A549 (cell line): ENCODE measurements around the gene KIF1C. TPM values are rescaled to one million over a fixed set of nuclear protein-coding genes. Genes with fewer than 3 reads are reported as not detected.

Experiments
- ATAC-seq, 2 experiments: fragments of 200-7000 bp in 1 of 2; fragments of >200 bp in 1 of 2; cut with Nextera tagmentation in 1 of 2; cut with Tn5 transposase in 1 of 2; 3 replicates each; pipeline versions ENCODE4 v1.8.0 to v1.9.1; 2018 to 2020; ENCODE audit warnings: mild to moderate bottlenecking in 1 of 2, moderate library complexity in 1 of 2
- CTCF ChIA-PET: fragments of 300-600 bp; sonication (Branson Sonifier 250); formaldehyde crosslinking; extraction: SDS; loops from one replicate; lab custom pipeline; 2021; ENCODE audit warnings: antibody characterized with exemption, inconsistent platforms; lab: Yijun Ruan, JAX
- POLR2A ChIA-PET: fragments of 350-600 bp; formaldehyde crosslinking; extraction: SDS; loops from one replicate; lab custom pipeline; 2021; ENCODE audit warnings: antibody characterized with exemption, inconsistent platforms; lab: Yijun Ruan, JAX
- DNase-seq, 2 experiments: peaks; one replicate each; pipeline versions ENCODE4 v3.0.0 to v3.0.0-alpha.2; 2011 to 2016; ENCODE audit warnings: low read depth in 1 of 2, low spot score in 1 of 2
- FAIRE-seq: peaks from 2 replicates; lab custom pipeline; 2011; peaks lifted over from hg19 to GRCh38; lab: Jason Lieb, UNC
- H3K27ac ChIP-seq, 2 experiments: fragments of >200 bp; sonication (Bioruptor Twin); formaldehyde crosslinking; 3 replicates each; pipeline ENCODE4 v1.5.1; 2016 to 2017
- H3K4me1 ChIP-seq: fragments of >200 bp; sonication (Bioruptor Twin); formaldehyde crosslinking; 3 replicates; pipeline ENCODE4 v1.6.1; 2016
- H3K4me2 ChIP-seq: fragments of >200 bp; sonication (Bioruptor Twin); formaldehyde crosslinking; 3 replicates; pipeline ENCODE4 v1.6.1; 2016
- H3K4me3 ChIP-seq: fragments of >200 bp; sonication (Bioruptor Twin); formaldehyde crosslinking; 3 replicates; pipeline ENCODE4 v1.5.1; 2016
- H3K9me3 ChIP-seq: fragments of >200 bp; sonication (Bioruptor Twin); formaldehyde crosslinking; 3 replicates; pipeline ENCODE4 v1.6.1; 2016
- BHLHE40 ChIP-seq: IDR thresholded peaks from 2 replicates; pipeline ENCODE4 v1.6.1; 2012; ENCODE audit warnings: low read depth, low read length, inconsistent platforms
- CBX2 ChIP-seq: fragments of 200-600 bp; sonication (generic); IDR thresholded peaks from 2 replicates; pipeline ENCODE4 v1.6.1; 2016; ENCODE audit warnings: low read depth, mild to moderate bottlenecking, borderline replicate concordance
- CEBPB ChIP-seq, 2 experiments: fragments of >200 bp in 1 of 2; sonication (Bioruptor Twin) in 1 of 2; formaldehyde crosslinking in 1 of 2; IDR thresholded peaks; 2 replicates each; pipeline ENCODE4 v1.6.1; 2012 to 2016
- EHF ChIP-seq: fragments of 250-450 bp; sonication (Bioruptor Pico); IDR thresholded peaks from 2 replicates; pipeline ENCODE4 v1.5.0; 2020; ENCODE audit warnings: mild to moderate bottlenecking
- EHMT2 ChIP-seq: fragments of 200-600 bp; sonication (generic); IDR thresholded peaks from 2 replicates; pipeline ENCODE4 v1.6.1; 2016; ENCODE audit warnings: antibody characterized with exemption, low read depth, mild to moderate bottlenecking, moderate library complexity
- ESRRA ChIP-seq: fragments of 150-350 bp; IDR thresholded peaks from 2 replicates; pipeline ENCODE4 v1.6.1; 2014; ENCODE audit warnings: mild to moderate bottlenecking, low read length, borderline replicate concordance
- FOSB ChIP-seq: fragments of 250-450 bp; sonication (Bioruptor Pico); IDR thresholded peaks from 2 replicates; pipeline ENCODE4 v1.5.0; 2020; ENCODE audit warnings: mild to moderate bottlenecking, moderate library complexity
- FOSL2 ChIP-seq, 2 experiments: fragments of 450-650 bp in 1 of 2; fragments of >200 bp in 1 of 2; sonication (Bioruptor Twin) in 1 of 2; formaldehyde crosslinking; IDR thresholded peaks; 2 replicates each; pipeline versions ENCODE4 v1.5.0 to v1.6.1; 2016 to 2020; ENCODE audit warnings: mild to moderate bottlenecking in 1 of 2, moderate library complexity in 1 of 2
- FOXS1 ChIP-seq: fragments of 250-450 bp; sonication (Bioruptor Pico); IDR thresholded peaks from 2 replicates; pipeline ENCODE4 v1.5.0; 2020; ENCODE audit warnings: mild to moderate bottlenecking, moderate library complexity
- HDAC2 ChIP-seq: fragments of 200-600 bp; sonication (generic); IDR thresholded peaks from 2 replicates; pipeline ENCODE4 v1.6.1; 2016
- HOXA7 ChIP-seq: fragments of 250-450 bp; sonication (Bioruptor Pico); IDR thresholded peaks from 2 replicates; pipeline ENCODE4 v1.5.0; 2020; ENCODE audit warnings: mild to moderate bottlenecking, moderate library complexity
- HOXB13 ChIP-seq: fragments of 250-450 bp; sonication (Bioruptor Pico); IDR thresholded peaks from 2 replicates; pipeline ENCODE4 v1.5.0; 2020; ENCODE audit warnings: low read depth, mild to moderate bottlenecking, moderate library complexity
- KDM1A ChIP-seq: fragments of 200-600 bp; sonication (generic); IDR thresholded peaks from 2 replicates; pipeline ENCODE4 v1.6.1; 2016; ENCODE audit warnings: low read depth, mild to moderate bottlenecking
- MYC ChIP-seq: IDR thresholded peaks from 2 replicates; pipeline ENCODE4 v1.6.1; 2012; ENCODE audit warnings: mild to moderate bottlenecking, inconsistent platforms, low read length, improper control_type of control experiment, borderline replicate concordance
- NFE2L2 ChIP-seq: fragments of 150-350 bp; conservative IDR thresholded peaks from 2 replicates; pipeline ENCODE4 v1.6.1; 2014; ENCODE audit warnings: low read length
- NR3C1 ChIP-seq: fragments of >200 bp; sonication (Bioruptor Twin); formaldehyde crosslinking; IDR thresholded peaks from 3 replicates; pipeline ENCODE4 v1.6.1; 2017
- POLR2AphosphoS2 ChIP-seq: conservative IDR thresholded peaks from 2 replicates; pipeline ENCODE4 v1.6.1; 2012; ENCODE audit warnings: low read length, improper control_type of control experiment, inconsistent platforms
- SREBF2 ChIP-seq: fragments of 450-650 bp; IDR thresholded peaks from 2 replicates; pipeline ENCODE4 v1.6.1; 2014; ENCODE audit warnings: mild to moderate bottlenecking, moderate library complexity
- TP53 ChIP-seq: fragments of 250-450 bp; sonication (Bioruptor Pico); IDR thresholded peaks from 2 replicates; pipeline ENCODE4 v1.5.0; 2021; ENCODE audit warnings: mild to moderate bottlenecking, moderate library complexity
- ZFP36 ChIP-seq: fragments of 450-650 bp; IDR thresholded peaks from 2 replicates; pipeline ENCODE4 v1.6.1; 2014; ENCODE audit warnings: borderline replicate concordance; ENCODE audit not compliant: partially characterized antibody
- ZNF302 ChIP-seq: fragments of 250-450 bp; sonication (Bioruptor Pico); IDR thresholded peaks from 2 replicates; pipeline ENCODE4 v1.9.0; 2021; ENCODE audit warnings: inconsistent platforms, mild to moderate bottlenecking, moderate library complexity
- WGBS: methylation state at CpG from one replicate; pipeline ENCODE4 v1.1.6; 2017; ENCODE audit errors: missing lambda C conversion rate; 5-methylcytosine and 5-hydroxymethylcytosine counted together
- polyA plus RNA-seq, 4 experiments: library from polyadenylated mRNA; depleted of rRNA in 3 of 4; stranded (reverse); fragments of >200 nt; fragmentation: RNase III in 1 of 4; extraction: RNeasy Plus Mini Kit Qiagen cat#74134 plus additional on column Dnase treatment in 1 of 4; gene quantifications; 2 replicates in 3 of 4; 3 replicates in 1 of 4; pipeline ENCODE4 v1.2.3, GENCODE V29; 2011 to 2017
- TF ChIP-seq, protein P1 (sequence below): fragments of 200-600 bp; sonication (generic); IDR thresholded peaks from 2 replicates; pipeline ENCODE4 v1.6.1; 2016; ENCODE audit warnings: antibody characterized with exemption, mild to moderate bottlenecking, moderate library complexity
- TF ChIP-seq, protein P2 (sequence below): IDR thresholded peaks from 2 replicates; pipeline ENCODE4 v1.6.1; 2012
- TF ChIP-seq, protein P3 (sequence below): fragments of >200 bp; sonication (Bioruptor Twin); formaldehyde crosslinking; IDR thresholded peaks from 3 replicates; pipeline ENCODE4 v1.6.1; 2016
- TF ChIP-seq, protein P4 (sequence below): fragments of 150-350 bp; IDR thresholded peaks from 2 replicates; pipeline ENCODE4 v1.6.1; 2014; ENCODE audit warnings: low read depth, mild to moderate bottlenecking, low read length
- TF ChIP-seq, protein P5 (sequence below): fragments of 250-450 bp; sonication (Bioruptor Pico); IDR thresholded peaks from 2 replicates; pipeline ENCODE4 v1.5.0; 2021; ENCODE audit warnings: mild to moderate bottlenecking, moderate library complexity, borderline replicate concordance

KIF1C gene
- polyA plus RNA-seq, 2 of the 4 experiments (the other 2 are of a cell fraction), result 48.4 to 77.4 TPM

DNA sequence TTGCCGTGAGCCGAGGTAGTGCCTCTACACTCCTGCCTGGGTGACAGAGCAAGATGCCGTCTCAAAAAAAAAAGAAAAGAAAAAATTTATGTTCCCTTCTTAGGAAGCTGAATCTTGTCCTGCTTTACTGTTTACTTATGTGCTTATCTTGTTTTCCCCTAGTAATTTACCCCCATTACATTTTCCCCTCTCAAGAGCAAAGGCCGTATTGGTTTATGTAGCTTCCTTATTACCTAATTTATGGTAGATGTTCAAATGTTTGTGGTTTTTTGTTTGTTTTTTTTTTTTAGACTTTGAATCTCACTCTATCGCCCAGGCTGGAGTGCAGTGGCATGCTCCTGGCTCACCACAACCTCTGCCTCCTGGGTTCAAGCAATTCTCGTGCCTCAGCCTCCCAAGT, 47.7 kb downstream of the KIF1C start:
- TF ChIP-seq FOSB, result no peak
- TF ChIP-seq, protein P1, sequence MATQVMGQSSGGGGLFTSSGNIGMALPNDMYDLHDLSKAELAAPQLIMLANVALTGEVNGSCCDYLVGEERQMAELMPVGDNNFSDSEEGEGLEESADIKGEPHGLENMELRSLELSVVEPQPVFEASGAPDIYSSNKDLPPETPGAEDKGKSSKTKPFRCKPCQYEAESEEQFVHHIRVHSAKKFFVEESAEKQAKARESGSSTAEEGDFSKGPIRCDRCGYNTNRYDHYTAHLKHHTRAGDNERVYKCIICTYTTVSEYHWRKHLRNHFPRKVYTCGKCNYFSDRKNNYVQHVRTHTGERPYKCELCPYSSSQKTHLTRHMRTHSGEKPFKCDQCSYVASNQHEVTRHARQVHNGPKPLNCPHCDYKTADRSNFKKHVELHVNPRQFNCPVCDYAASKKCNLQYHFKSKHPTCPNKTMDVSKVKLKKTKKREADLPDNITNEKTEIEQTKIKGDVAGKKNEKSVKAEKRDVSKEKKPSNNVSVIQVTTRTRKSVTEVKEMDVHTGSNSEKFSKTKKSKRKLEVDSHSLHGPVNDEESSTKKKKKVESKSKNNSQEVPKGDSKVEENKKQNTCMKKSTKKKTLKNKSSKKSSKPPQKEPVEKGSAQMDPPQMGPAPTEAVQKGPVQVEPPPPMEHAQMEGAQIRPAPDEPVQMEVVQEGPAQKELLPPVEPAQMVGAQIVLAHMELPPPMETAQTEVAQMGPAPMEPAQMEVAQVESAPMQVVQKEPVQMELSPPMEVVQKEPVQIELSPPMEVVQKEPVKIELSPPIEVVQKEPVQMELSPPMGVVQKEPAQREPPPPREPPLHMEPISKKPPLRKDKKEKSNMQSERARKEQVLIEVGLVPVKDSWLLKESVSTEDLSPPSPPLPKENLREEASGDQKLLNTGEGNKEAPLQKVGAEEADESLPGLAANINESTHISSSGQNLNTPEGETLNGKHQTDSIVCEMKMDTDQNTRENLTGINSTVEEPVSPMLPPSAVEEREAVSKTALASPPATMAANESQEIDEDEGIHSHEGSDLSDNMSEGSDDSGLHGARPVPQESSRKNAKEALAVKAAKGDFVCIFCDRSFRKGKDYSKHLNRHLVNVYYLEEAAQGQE, result no peak
- TF ChIP-seq FOSL2 (IDR thresholded peaks at IDR 0.05), result no peak
- no peak for TF ChIP-seq FOSL2 (CRISPR knock-in tag; IDR thresholded peaks at IDR 0.05)
- no peak for TF ChIP-seq SREBF2
- TF ChIP-seq NR3C1, result no peak
- TF ChIP-seq TP53 (CRISPR knock-in tag), result no peak
- TF ChIP-seq CBX2, result no peak
- TF ChIP-seq BHLHE40, result no peak
- TF ChIP-seq NFE2L2, result no peak
- TF ChIP-seq FOXS1 (CRISPR knock-in tag), result no peak
- TF ChIP-seq KDM1A, result no peak
- no peak for TF ChIP-seq HOXB13 (CRISPR knock-in tag)
- TF ChIP-seq, protein P2, sequence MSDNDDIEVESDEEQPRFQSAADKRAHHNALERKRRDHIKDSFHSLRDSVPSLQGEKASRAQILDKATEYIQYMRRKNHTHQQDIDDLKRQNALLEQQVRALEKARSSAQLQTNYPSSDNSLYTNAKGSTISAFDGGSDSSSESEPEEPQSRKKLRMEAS, result no peak
- no peak for TF ChIP-seq HOXA7 (CRISPR knock-in tag)
- no peak for TF ChIP-seq ZNF302
- TF ChIP-seq HDAC2, result no peak
- no peak for TF ChIP-seq ZFP36
- TF ChIP-seq MYC, result no peak
- TF ChIP-seq, protein P3, sequence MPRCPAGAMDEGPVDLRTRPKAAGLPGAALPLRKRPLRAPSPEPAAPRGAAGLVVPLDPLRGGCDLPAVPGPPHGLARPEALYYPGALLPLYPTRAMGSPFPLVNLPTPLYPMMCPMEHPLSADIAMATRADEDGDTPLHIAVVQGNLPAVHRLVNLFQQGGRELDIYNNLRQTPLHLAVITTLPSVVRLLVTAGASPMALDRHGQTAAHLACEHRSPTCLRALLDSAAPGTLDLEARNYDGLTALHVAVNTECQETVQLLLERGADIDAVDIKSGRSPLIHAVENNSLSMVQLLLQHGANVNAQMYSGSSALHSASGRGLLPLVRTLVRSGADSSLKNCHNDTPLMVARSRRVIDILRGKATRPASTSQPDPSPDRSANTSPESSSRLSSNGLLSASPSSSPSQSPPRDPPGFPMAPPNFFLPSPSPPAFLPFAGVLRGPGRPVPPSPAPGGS, result no peak
- TF ChIP-seq, protein P4, sequence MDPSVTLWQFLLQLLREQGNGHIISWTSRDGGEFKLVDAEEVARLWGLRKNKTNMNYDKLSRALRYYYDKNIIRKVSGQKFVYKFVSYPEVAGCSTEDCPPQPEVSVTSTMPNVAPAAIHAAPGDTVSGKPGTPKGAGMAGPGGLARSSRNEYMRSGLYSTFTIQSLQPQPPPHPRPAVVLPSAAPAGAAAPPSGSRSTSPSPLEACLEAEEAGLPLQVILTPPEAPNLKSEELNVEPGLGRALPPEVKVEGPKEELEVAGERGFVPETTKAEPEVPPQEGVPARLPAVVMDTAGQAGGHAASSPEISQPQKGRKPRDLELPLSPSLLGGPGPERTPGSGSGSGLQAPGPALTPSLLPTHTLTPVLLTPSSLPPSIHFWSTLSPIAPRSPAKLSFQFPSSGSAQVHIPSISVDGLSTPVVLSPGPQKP, result no peak
- TF ChIP-seq, all 56 proteins: peak for 0
- no peak for ATAC-seq
- Histone ChIP-seq H3K4me3 (no peak overlapping the region), H3K9me3 (no peaks in the 10 kb centered on the region), H3K27ac (no peak overlapping the region), H3K4me1 (no peaks in the 10 kb centered on the region), H3K4me2 (no peak overlapping the region)
- ChIA-PET CTCF (interaction anchor here (0.7 to 5.6 kb wide), 6 partner anchors 14 to 136 kb away, joined by 3 to 42 read pairs (median 5); partner anchors contain the start of gene CAMTA2), POLR2A (interaction anchor here (0.9 kb wide), 1 partner anchor 78 kb away, joined by 4 read pairs; the partner anchor contains the start of gene SPAG7)
- no peak for DNase-seq
- WGBS, result 78% methylated on average over 6 of the region's 6 CpGs
- FAIRE-seq, result no peak

DNA sequence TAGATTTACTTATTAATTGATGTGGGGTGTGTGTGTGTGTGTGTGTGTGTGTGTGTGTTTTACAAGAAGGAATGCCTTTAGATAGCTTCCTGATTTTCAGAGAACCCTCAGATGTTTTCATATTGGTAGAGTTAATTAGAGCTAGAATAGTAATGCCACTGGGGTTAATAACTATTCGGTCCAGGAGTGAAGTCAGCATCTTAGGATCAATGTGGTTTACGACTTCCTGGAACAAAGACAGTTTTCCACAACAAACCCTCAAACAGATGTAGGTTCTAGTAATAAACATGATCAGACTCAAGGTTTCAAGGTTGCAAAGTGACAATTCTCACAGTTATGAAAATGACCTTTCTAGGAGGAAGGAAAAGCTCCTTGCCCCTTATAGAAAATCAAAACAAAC, 49.7 kb downstream of the KIF1C start:
- 89% methylated on average over 2 of the region's 2 CpGs for WGBS
- H3K27ac ChIP-seq, result no peak overlapping the region
- no peaks in the 10 kb centered on the region for H3K9me3 ChIP-seq
- H3K4me2 ChIP-seq, result no peak overlapping the region
- H3K4me3 ChIP-seq, result no peak overlapping the region
- no peak for DNase-seq
- FAIRE-seq, result peak; percentile 73
- ATAC-seq, result no peak
- H3K4me1 ChIP-seq, result no peaks in the 10 kb centered on the region
- CTCF ChIA-PET, result interaction anchor here (0.6 to 5.6 kb wide), 5 partner anchors 15 to 93 kb away, joined by 3 to 42 read pairs (median 3); no protein-coding TSS in a partner anchor
- POLR2A ChIA-PET, result no interaction called here
- TF ChIP-seq, protein P5, sequence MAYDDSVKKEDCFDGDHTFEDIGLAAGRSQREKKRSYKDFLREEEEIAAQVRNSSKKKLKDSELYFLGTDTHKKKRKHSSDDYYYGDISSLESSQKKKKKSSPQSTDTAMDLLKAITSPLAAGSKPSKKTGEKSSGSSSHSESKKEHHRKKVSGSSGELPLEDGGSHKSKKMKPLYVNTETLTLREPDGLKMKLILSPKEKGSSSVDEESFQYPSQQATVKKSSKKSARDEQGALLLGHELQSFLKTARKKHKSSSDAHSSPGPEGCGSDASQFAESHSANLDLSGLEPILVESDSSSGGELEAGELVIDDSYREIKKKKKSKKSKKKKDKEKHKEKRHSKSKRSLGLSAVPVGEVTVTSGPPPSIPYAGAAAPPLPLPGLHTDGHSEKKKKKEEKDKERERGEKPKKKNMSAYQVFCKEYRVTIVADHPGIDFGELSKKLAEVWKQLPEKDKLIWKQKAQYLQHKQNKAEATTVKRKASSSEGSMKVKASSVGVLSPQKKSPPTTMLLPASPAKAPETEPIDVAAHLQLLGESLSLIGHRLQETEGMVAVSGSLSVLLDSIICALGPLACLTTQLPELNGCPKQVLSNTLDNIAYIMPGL (CRISPR knock-in tag), result no peak
- TF ChIP-seq HOXB13 (CRISPR knock-in tag), result no peak
- TF ChIP-seq SREBF2, result no peak
- TF ChIP-seq EHF (CRISPR knock-in tag), result no peak
- no peak for TF ChIP-seq TP53 (CRISPR knock-in tag)
- TF ChIP-seq EHMT2, result no peak
- TF ChIP-seq, protein P4, result no peak
- TF ChIP-seq POLR2AphosphoS2, result no peak
- TF ChIP-seq, protein P3, result no peak
- TF ChIP-seq CEBPB (IDR thresholded peaks at IDR 0.05), result no peak
- TF ChIP-seq, protein P2, result no peak
- TF ChIP-seq MYC, result no peak
- no peak for TF ChIP-seq ESRRA
